K562 (cell line): ENCODE results near the gene SLC26A2. TPM values are rescaled to one million over a fixed set of nuclear protein-coding genes. Genes with fewer than 3 reads are reported as not detected.

Experiments used
- ATAC-seq: fragments of 200-7000 bp; cut with Tn5 transposase; 3 replicates; pipeline ENCODE4 v1.9.1; 2020; ENCODE audit warnings: moderate library complexity
- BruUV-seq: library from RNA; stranded (reverse); fragments of 400-500 nt; replicated peaks from 2 replicates; lab custom pipeline; 2021; lab: Mats Ljungman, UMichigan
- CTCF ChIA-PET: fragments of 300-600 bp; formaldehyde crosslinking; extraction: SDS; loops from one replicate; lab custom pipeline; 2021; ENCODE audit warnings: low intra/inter-chr PET ratio; lab: Yijun Ruan, JAX
- POLR2A ChIA-PET: fragments of 300-600, 350-650 bp; sonication (Branson Sonifier 250); formaldehyde crosslinking; extraction: SDS; loops from one replicate; lab custom pipeline; 2021; ENCODE audit warnings: antibody characterized with exemption, inconsistent platforms; lab: Yijun Ruan, JAX
- DNase-seq, 4 experiments: peaks; one replicate each; pipeline versions ENCODE4 v3.0.0 to v3.0.0-alpha.2; 2011 to 2018; ENCODE audit warnings: low spot score in 3 of 4, mixed read lengths in 3 of 4; ENCODE audit errors: extremely low read depth in 1 of 4
- FAIRE-seq: peaks from 2 replicates; lab custom pipeline; 2011; peaks lifted over from hg19 to GRCh38; lab: Jason Lieb, UNC
- H2AFZ ChIP-seq: 2 replicates; pipeline ENCODE4 v1.6.0; 2011; ENCODE audit warnings: low read depth, low read length, control low read depth, inconsistent platforms
- H3K27ac ChIP-seq: fragments of 200-600 bp; 3 replicates; pipeline ENCODE4 v1.8.0; 2011; ENCODE audit warnings: low read depth, mild to moderate bottlenecking, control low read depth, inconsistent platforms, low read length, moderate library complexity, mixed read lengths; ENCODE audit errors: extremely low read depth
- H3K27me3 ChIP-seq, 2 experiments: fragments of 300-600 bp in 1 of 2; 2 replicates in 1 of 2; 3 replicates in 1 of 2; pipeline versions ENCODE4 v1.6.0 to v1.8.0; 2011; ENCODE audit warnings: inconsistent platforms in 2 of 2, low read length in 2 of 2, mild to moderate bottlenecking in 1 of 2, mixed read lengths in 1 of 2, moderate library complexity in 1 of 2; ENCODE audit not compliant: control insufficient read depth in 2 of 2, insufficient read depth in 2 of 2
- H3K36me3 ChIP-seq: fragments of 300-600 bp; 3 replicates; pipeline ENCODE4 v1.8.0; 2011; ENCODE audit warnings: mild to moderate bottlenecking, low read length, inconsistent platforms; ENCODE audit not compliant: control insufficient read depth, insufficient read depth
- H3K4me1 ChIP-seq, 2 experiments: fragments of 200-600 bp in 1 of 2; replicated peaks in 1 of 2; 2 replicates in 1 of 2; 3 replicates in 1 of 2; pipeline versions ENCODE4 v1.5.1 to v1.8.0; 2011; ENCODE audit warnings: inconsistent platforms in 2 of 2, low read length in 2 of 2, mild to moderate bottlenecking in 1 of 2, mixed read lengths in 1 of 2, moderate library complexity in 1 of 2; ENCODE audit not compliant: control insufficient read depth in 2 of 2, insufficient read depth in 2 of 2
- H3K4me2 ChIP-seq: 2 replicates; pipeline ENCODE4 v1.6.1; 2011; ENCODE audit warnings: low read length, control low read depth, inconsistent platforms, mixed read lengths; ENCODE audit not compliant: insufficient read depth
- H3K4me3 ChIP-seq: fragments of 200-600 bp; sonication (generic), shearing (Covaris generic); 2 replicates; pipeline ENCODE4 v1.5.1; 2016; ENCODE audit warnings: control low read depth, inconsistent platforms
- H3K79me2 ChIP-seq: fragments of 200-600 bp; 3 replicates; pipeline ENCODE4 v1.8.0; 2011; ENCODE audit warnings: low read length, inconsistent platforms; ENCODE audit not compliant: control insufficient read depth, insufficient read depth
- H3K9ac ChIP-seq, 2 experiments: 2 replicates each; pipeline versions ENCODE4 v1.6.0 to v1.6.1; 2011; ENCODE audit warnings: low read depth in 2 of 2, low read length in 2 of 2, control low read depth in 1 of 2, inconsistent platforms in 1 of 2, mild to moderate bottlenecking in 1 of 2, mixed read lengths in 1 of 2; ENCODE audit not compliant: insufficient read depth in 1 of 2
- H3K9me1 ChIP-seq: one replicate; pipeline ENCODE4 v1.6.0; 2011; ENCODE audit warnings: inconsistent platforms, mild to moderate bottlenecking, low read length, moderate library complexity; ENCODE audit not compliant: control insufficient read depth, insufficient read depth
- H3K9me3 ChIP-seq: replicated peaks from 2 replicates; pipeline ENCODE4 v1.5.1; 2011; ENCODE audit warnings: low read depth, low read length, inconsistent platforms; ENCODE audit not compliant: control insufficient read depth, insufficient read depth
- H4K20me1 ChIP-seq: replicated peaks from 2 replicates; pipeline ENCODE4 v1.6.1; 2011; ENCODE audit warnings: low read length, inconsistent platforms, mixed read lengths; ENCODE audit not compliant: control insufficient read depth, insufficient read depth
- ARHGAP35 ChIP-seq: fragments of 450-650 bp; IDR thresholded peaks from 2 replicates; pipeline ENCODE4 v1.6.1; 2018; ENCODE audit not compliant: partially characterized antibody
- CTCFL ChIP-seq: IDR thresholded peaks from 2 replicates; pipeline ENCODE4 v1.6.1; 2011; ENCODE audit warnings: borderline replicate concordance, low read depth, mild to moderate bottlenecking, moderate library complexity, low read length; ENCODE audit not compliant: insufficient read depth, poor library complexity, severe bottlenecking
- ETV6 ChIP-seq, 3 experiments: fragments of 150-350 bp in 1 of 3; sonication (generic) in 1 of 3; formaldehyde crosslinking in 1 of 3; IDR thresholded peaks; 2 replicates each; pipeline versions ENCODE4 v1.6.1 to v1.8.0; 2014 to 2022; ENCODE audit warnings: borderline replicate concordance in 2 of 3, low read depth in 2 of 3, antibody characterized with exemption in 1 of 3, low read length in 1 of 3, mild to moderate bottlenecking in 1 of 3, missing genetic modification reagents in 1 of 3
- HDAC2 ChIP-seq: fragments of 450-650 bp; IDR thresholded peaks from 2 replicates; pipeline ENCODE4 v1.6.1; 2016; ENCODE audit warnings: mild to moderate bottlenecking
- HLTF ChIP-seq: fragments of 450-650 bp; IDR thresholded peaks from 2 replicates; pipeline ENCODE4 v1.6.1; 2016
- NFRKB ChIP-seq: fragments of 450-650 bp; IDR thresholded peaks from 2 replicates; pipeline ENCODE4 v1.6.1; 2016; ENCODE audit warnings: low read depth
- NFYB ChIP-seq: IDR thresholded peaks from 2 replicates; pipeline ENCODE4 v1.6.1; 2011; ENCODE audit warnings: mild to moderate bottlenecking, moderate library complexity; ENCODE audit not compliant: insufficient read length; ENCODE audit errors: extremely low read depth
- SFPQ ChIP-seq: fragments of 200-400 bp; formaldehyde crosslinking; IDR thresholded peaks from 2 replicates; pipeline ENCODE4 v1.6.1; 2017; ENCODE audit warnings: mild to moderate bottlenecking, low read depth, low read length, moderate library complexity
- SMARCA4 ChIP-seq: fragments of 450-650 bp; IDR thresholded peaks from 2 replicates; pipeline ENCODE4 v1.6.1; 2016
- ZNF263 ChIP-seq: sonication (generic); formaldehyde crosslinking; IDR thresholded peaks from 2 replicates; pipeline ENCODE4 v1.8.0; 2022; ENCODE audit warnings: mild to moderate bottlenecking, missing genetic modification reagents, borderline replicate concordance
- WGBS: fragments of 100-300 bp; shearing (Covaris generic); methylation state at CpG from one replicate; pipeline ENCODE4 v1.1.6; 2016; ENCODE audit warnings: low coverage, mixed read lengths; ENCODE audit not compliant: insufficient coverage; ENCODE audit errors: missing lambda C conversion rate; 5-methylcytosine and 5-hydroxymethylcytosine counted together
- in situ Hi-C: fragments of 300-500 bp; cut with MboI; formaldehyde crosslinking; loops from 4 replicates; pipeline ENCODE4 v1.15.0; 2018; ENCODE audit warnings: inconsistent platforms, mixed read lengths
- intact Hi-C: fragments of 100-400 bp; cut with micrococcal nuclease; formaldehyde crosslinking; loops from 2 replicates; pipeline ENCODE4 v1.14.2; 2022
- polyA plus RNA-seq, 8 experiments: library from polyadenylated mRNA; depleted of rRNA in 4 of 8; stranded (reverse) in 5 of 8; unstranded in 3 of 8; fragments of >200 nt; fragmentation: Nextera tagmentation in 2 of 8; fragmentation: Illumina TruSeq in 1 of 8; extraction: Ambion mirVana in 2 of 8; extraction: Trizol in 1 of 8; gene quantifications; 2 replicates each; pipeline versions ENCODE4 v1.2.1 to v1.2.3, GENCODE V29; 2011 to 2014; ENCODE audit warnings: inconsistent platforms in 1 of 8, missing spikeins in 1 of 8
- total RNA-seq, 7 experiments: library from RNA; depleted of rRNA in 6 of 7; stranded (reverse); fragments of >200 nt in 6 of 7; fragmentation: Illumina TruSeq in 2 of 7; extraction: Trizol in 2 of 7; gene quantifications; 2 replicates each; pipeline versions ENCODE4 v1.2.1 to v1.2.3, GENCODE V29; 2011 to 2021; ENCODE audit warnings: low replicate concordance in 1 of 7
- TF ChIP-seq, protein P1 (sequence below): sonication (generic); formaldehyde crosslinking; IDR thresholded peaks from 2 replicates; pipeline ENCODE4 v1.8.1; 2023; ENCODE audit warnings: mild to moderate bottlenecking, missing genetic modification reagents, moderate library complexity
- TF ChIP-seq, protein P2 (sequence below): sonication (generic); formaldehyde crosslinking; IDR thresholded peaks from 2 replicates; pipeline ENCODE4 v1.8.0; 2022; ENCODE audit warnings: mild to moderate bottlenecking, missing genetic modification reagents

Gene SLC26A2
- total and polyA plus RNA-seq, 9 of the 15 experiments (the other 6 are each of a cell fraction or from before 2014, with no cell fraction given) = 1.1 to 6.3 (median 3.6) TPM

DNA sequence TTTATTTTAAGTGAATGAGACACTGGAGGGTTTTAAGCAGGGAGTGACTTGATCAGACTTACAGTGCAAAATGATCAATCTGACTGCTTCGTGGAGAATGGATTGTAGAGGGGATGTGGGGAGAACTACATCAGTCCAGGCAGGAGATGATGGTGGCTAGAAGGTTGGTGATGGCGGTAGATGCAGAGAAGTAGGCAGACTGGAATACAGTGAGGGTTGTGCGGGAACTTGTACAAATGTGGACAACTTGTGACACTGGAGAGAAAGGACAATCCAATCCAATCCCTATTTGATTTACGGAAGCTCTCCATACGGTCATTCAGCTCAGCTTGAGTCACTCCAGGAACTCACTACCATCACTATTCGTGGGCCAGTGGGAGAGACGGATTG, 39.3 kb downstream of the SLC26A2 start:
- FAIRE-seq (no peak), ATAC-seq (no peak), DNase-seq (no peak)
- Histone ChIP-seq H3K27ac (peak overlapping the region; percentile 95), H3K79me2 (peaks cover 62% of the 10 kb centered on the region), H2AFZ (peak overlapping the region; percentile 94), H3K9me3 (no peaks in the 10 kb centered on the region), H3K36me3 (peaks cover 32% of the 10 kb centered on the region), H3K4me1 (peaks cover 11 to 13% of the 10 kb centered on the region in 2 experiments; a peak in 4 of 5 replicates), H3K9ac (peak overlapping the region; percentile 93 to 95), H3K4me3 (peak overlapping the region; percentile 84), H3K4me2 (peak overlapping the region; percentile 100), H4K20me1 (0 out of 2 replicates have a peak, but pooled peaks cover 7% of the 10 kb centered on the region), H3K27me3 (no peaks in the 10 kb centered on the region), H3K9me1 (no peaks in the 10 kb centered on the region)
- POLR2A ChIA-PET = interaction anchor here (0.6 to 1.8 kb wide), 14 partner anchors 9 to 367 kb away, joined by 3 to 5 read pairs (median 3); no protein-coding TSS in a partner anchor
- in situ Hi-C loops (loop anchor here (5.0 kb wide), 1 partner anchor 363 kb away; no protein-coding TSS in a partner anchor), intact Hi-C loops (no loop called here)
- 0 out of 2 replicates have a peak, but pooled peaks have one; percentile 8 for TF ChIP-seq NFRKB
- TF ChIP-seq HDAC2 = 0 out of 2 replicates have a peak, but pooled peaks have one; percentile 33
- 0 out of 4 replicates have a peak, but pooled peaks of 1 of the 2 experiments have one; percentile 27 for TF ChIP-seq ETV6 (IDR thresholded peaks at IDR 0.05; ENCODE audit: borderline replicate concordance in 1 of 2, low read depth in 2 of 2, low read length in 1 of 2)
- no peak for TF ChIP-seq ETV6 (CRISPR knock-in tag; IDR thresholded peaks at IDR 0.05; ENCODE audit: borderline replicate concordance)
- TF ChIP-seq CTCFL = no peak
- TF ChIP-seq SMARCA4 = 0 out of 2 replicates have a peak, but pooled peaks have one; percentile 23
- TF ChIP-seq HLTF = 0 out of 2 replicates have a peak, but pooled peaks have one; percentile 45
- TF ChIP-seq NFYB = no peak
- no peak for TF ChIP-seq SFPQ
- TF ChIP-seq ZNF263 = 0 out of 2 replicates have a peak, but pooled peaks have one; percentile 36
- TF ChIP-seq, protein P1, sequence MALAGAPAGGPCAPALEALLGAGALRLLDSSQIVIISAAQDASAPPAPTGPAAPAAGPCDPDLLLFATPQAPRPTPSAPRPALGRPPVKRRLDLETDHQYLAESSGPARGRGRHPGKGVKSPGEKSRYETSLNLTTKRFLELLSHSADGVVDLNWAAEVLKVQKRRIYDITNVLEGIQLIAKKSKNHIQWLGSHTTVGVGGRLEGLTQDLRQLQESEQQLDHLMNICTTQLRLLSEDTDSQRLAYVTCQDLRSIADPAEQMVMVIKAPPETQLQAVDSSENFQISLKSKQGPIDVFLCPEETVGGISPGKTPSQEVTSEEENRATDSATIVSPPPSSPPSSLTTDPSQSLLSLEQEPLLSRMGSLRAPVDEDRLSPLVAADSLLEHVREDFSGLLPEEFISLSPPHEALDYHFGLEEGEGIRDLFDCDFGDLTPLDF (CRISPR knock-in tag) = 0 out of 2 replicates have a peak, but pooled peaks have one; percentile 29
- TF ChIP-seq, protein P2, sequence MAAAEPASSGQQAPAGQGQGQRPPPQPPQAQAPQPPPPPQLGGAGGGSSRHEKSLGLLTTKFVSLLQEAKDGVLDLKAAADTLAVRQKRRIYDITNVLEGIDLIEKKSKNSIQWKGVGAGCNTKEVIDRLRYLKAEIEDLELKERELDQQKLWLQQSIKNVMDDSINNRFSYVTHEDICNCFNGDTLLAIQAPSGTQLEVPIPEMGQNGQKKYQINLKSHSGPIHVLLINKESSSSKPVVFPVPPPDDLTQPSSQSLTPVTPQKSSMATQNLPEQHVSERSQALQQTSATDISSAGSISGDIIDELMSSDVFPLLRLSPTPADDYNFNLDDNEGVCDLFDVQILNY (CRISPR knock-in tag) = 0 out of 2 replicates have a peak, but pooled peaks have one; percentile 41
- TF ChIP-seq ARHGAP35 = peak; percentile 28
- 1% methylated on average over 7 of the region's 7 CpGs for WGBS
- TSS peak; percentile 76 for BruUV-seq
- CTCF ChIA-PET = no interaction called here
